ENCODE data around the gene MRPS31. TPM values are rescaled to one million over a fixed set of nuclear protein-coding genes. Genes with fewer than 3 reads are reported as not detected.
"Not testable (repeated sequence)": the region's sequence is repeated elsewhere in the genome, so short reads cannot be mapped to it uniquely, and the experiment has no call there.

MRPS31 gene
- total and polyA plus RNA-seq, 11 donors: 21.9 to 62.7 (median 29.1) TPM

- WGBS, 4 donors: 96 to 97% (median 96%) methylated on average over 6 of the region's 6 CpGs
- Histone ChIP-seq H3K27ac (no peak overlapping the region), H3K36me3 (peaks cover 0 to 66% (median 43%) of the 10 kb centered on the region in 9 donors), H3K4me1 (no peaks in the 10 kb centered on the region), H3K27me3 (no peaks in the 10 kb centered on the region), H3K9me3 (no peaks in the 10 kb centered on the region), H3K4me3 (no peak overlapping the region)
- ATAC-seq: no peak
- intact Hi-C loops (cut with DNase I): no loop called here
- no peak for DNase-seq
- TF ChIP-seq CTCF (IDR thresholded peaks at IDR 0.05) (no peak), POLR2A (IDR thresholded peaks at IDR 0.05) (no peak)
Observed at GRCh38 chr13:40728595-40728994, 42.4 kb downstream of the MRPS31 start.

DNA sequence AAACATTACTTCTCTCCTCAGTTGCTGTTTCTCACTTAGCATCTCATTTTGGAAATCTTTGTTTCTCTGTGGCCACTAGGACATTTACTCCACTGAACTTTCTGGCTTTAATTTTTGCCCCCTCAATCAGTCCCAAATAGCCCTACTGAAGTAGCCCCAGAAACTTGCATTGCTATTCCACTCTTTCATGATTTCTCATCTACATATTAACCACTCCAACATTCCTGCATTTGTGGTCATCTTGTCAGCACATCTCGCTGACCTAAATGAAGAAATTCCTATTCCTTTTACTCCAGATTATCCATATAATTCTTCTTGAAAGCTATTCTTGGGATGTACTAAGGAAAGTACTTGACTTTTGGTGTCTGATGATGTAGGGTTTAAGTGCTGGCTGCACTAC, 56.6 kb downstream of the MRPS31 start:
- peaks cover 0 to 36% (median 20%) of the 10 kb centered on the region in 12 donors for H3K9me3 ChIP-seq
- intact Hi-C loops (cut with DNase I); DNase-seq; H3K4me3 ChIP-seq; ATAC-seq; H3K27me3 ChIP-seq; H3K4me1 ChIP-seq; H3K27ac ChIP-seq: not testable (repeated sequence)
- H3K36me3 ChIP-seq: peaks cover 0 to 33% (median 24%) of the 10 kb centered on the region in 9 donors
- no CpG with 5 or more reads among the region's 1 CpG for WGBS, 4 donors

DNA sequence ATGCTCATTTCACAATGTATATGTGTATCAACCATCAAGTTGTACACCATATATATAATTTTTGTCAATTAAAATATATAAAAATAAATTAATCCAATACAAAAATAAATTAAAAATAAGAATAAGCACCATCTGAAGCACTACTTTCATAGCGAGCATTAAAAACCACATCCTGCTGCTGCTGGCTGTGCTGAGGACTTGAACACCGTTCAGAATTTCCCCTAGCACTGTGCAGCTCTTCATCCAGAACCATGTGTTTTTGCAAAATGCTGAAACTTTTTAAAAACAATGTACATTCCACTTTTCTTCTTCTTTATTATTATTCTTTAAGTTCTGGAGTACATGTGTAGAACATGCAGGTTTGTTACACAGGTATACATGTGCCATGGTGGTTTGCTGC, 64.6 kb downstream of the MRPS31 start:
- intact Hi-C loops (cut with DNase I): no loop called here
- ATAC-seq (no peak), DNase-seq (no peak)
- 84 to 95% (median 90%) methylated on average over 2 of the region's 2 CpGs for WGBS, 4 donors
- no peaks in the 10 kb centered on the region for H3K27me3 ChIP-seq
- TF ChIP-seq CTCF (IDR thresholded peaks at IDR 0.05) (no peak), POLR2A (IDR thresholded peaks at IDR 0.05) (no peak)
- H3K4me3 ChIP-seq: no peak overlapping the region
- H3K4me1 ChIP-seq: no peaks in the 10 kb centered on the region
- H3K27ac ChIP-seq: no peak overlapping the region
- peaks cover 0 to 58% (median 29%) of the 10 kb centered on the region in 12 donors for H3K9me3 ChIP-seq
- no peaks in the 10 kb centered on the region for H3K36me3 ChIP-seq

- no peaks in the 10 kb centered on the region for H3K4me1 ChIP-seq
- H3K9me3 ChIP-seq: no peaks in the 10 kb centered on the region
- no peak for DNase-seq
- no peaks in the 10 kb centered on the region for H3K36me3 ChIP-seq
- no peak overlapping the region for H3K4me3 ChIP-seq
- H3K27ac ChIP-seq: no peak overlapping the region
- intact Hi-C loops (cut with DNase I): no loop called here
- no peak for ATAC-seq
- TF ChIP-seq CTCF (IDR thresholded peaks at IDR 0.05) (no peak), POLR2A (IDR thresholded peaks at IDR 0.05) (no peak)
- WGBS, 4 donors: 84 to 91% (median 86%) methylated on average over 5 of the region's 5 CpGs
- H3K27me3 ChIP-seq: no peaks in the 10 kb centered on the region
Observed at GRCh38 chr13:40697711-40698110, 73.3 kb downstream of the MRPS31 start.

DNA sequence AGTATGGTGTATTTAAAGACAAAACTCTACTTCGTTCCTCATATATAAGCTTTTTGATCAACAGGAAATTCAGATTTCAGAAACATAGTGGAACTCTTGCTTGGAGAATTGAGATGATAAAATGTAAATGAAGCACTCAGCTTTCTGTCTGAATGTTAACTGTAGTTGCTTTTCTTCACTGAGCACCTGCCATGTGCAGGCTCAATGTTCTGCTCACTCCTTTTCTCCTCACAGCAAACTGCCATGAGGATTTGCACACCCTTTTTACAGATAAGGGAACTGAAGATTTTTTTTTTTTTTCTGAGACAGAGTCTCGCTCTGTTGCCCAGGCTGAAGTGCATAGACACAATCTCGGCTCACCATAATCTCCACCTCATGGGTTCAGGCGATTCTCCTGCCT, 76.6 kb downstream of the MRPS31 start:
- H3K27ac ChIP-seq: no peak overlapping the region
- intact Hi-C loops (cut with DNase I): no loop called here
- H3K4me1 ChIP-seq: no peaks in the 10 kb centered on the region
- WGBS, 4 donors: 88 to 93% (median 89%) methylated on average over 4 of the region's 4 CpGs
- DNase-seq (no peak), ATAC-seq (no peak)
- H3K9me3 ChIP-seq: peaks cover 0 to 9% (median 0%) of the 10 kb centered on the region in 12 donors
- no peaks in the 10 kb centered on the region for H3K27me3 ChIP-seq
- TF ChIP-seq POLR2A (IDR thresholded peaks at IDR 0.05): no peak
- no peak for TF ChIP-seq CTCF (IDR thresholded peaks at IDR 0.05)
- H3K36me3 ChIP-seq: no peaks in the 10 kb centered on the region
- no peak overlapping the region for H3K4me3 ChIP-seq

Measured in heart left ventricle (tissue), 16 donors.